CD4-positive, alpha-beta T cell treated with Interleukin-2 at 100 ng/mL for 4 hours (primary cell): ENCODE data around the gene BMERB1.
A peak's percentile ranks its signal among the peaks of the same experiment; 100 is the strongest.
"Not testable (repeated sequence)": the region's sequence is repeated elsewhere in the genome, so short reads cannot be mapped to it uniquely, and the experiment has no call there.

Source experiments
- DNase-seq: peaks from one replicate; pipeline ENCODE4 v3.0.0-alpha.2; 2020; ENCODE audit warnings: low spot score

Gene BMERB1

GRCh38 chr16:15425861-15426260 is 8.5 kb upstream of the BMERB1 start:
- no peak for DNase-seq

DNA sequence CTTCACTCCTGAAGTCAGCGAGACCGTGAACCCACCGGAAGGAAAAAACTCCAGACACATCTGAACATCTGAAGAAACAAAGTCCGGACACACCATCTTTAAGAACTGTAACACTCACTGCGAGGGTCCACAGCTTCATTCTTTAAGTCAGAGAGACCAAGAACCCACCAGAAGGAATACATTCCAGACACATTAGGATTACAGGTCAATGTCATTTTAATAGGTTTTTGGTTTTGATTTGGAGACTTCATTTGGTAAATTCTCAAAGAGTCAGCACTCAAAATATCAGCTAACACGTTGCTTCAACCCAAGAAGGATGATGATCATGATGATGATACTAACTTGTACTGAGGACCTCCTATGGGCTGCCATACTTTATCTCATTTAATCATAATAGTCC is 7.6 kb upstream of the BMERB1 start:
- DNase-seq: no peak

DNA sequence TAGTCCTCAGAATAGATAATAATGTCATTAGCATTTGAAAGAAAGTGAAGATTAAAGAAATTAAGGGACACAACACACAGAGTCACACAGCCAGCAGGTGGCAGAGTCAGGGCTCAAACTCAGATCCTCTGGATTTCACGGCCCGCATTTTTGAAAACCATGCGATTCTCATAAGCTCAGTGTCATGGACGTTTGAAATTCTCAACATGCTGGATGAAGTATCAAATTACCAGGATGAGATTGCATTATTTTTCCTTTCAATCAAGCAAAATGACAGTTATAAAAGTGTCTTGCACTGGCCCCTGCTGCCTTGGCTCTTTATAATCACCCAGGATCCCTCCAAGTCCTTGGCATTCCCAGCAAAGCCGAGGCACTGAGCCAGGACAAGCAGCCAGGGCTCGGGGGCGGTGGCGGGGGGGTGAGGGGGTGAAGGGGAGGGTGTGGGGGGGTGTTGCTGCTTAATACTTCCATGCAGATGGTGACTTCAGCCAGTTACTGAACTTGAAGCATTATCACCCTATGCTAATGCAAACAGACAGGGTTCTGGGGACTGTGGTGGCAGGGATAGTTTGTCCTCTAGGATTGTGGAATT is 6.6 kb upstream of the BMERB1 start:
- DNase-seq: peak; percentile 47

GRCh38 chr16:15430884-15431283 is 3.5 kb upstream of the BMERB1 start:
- not testable (repeated sequence) for DNase-seq

DNA sequence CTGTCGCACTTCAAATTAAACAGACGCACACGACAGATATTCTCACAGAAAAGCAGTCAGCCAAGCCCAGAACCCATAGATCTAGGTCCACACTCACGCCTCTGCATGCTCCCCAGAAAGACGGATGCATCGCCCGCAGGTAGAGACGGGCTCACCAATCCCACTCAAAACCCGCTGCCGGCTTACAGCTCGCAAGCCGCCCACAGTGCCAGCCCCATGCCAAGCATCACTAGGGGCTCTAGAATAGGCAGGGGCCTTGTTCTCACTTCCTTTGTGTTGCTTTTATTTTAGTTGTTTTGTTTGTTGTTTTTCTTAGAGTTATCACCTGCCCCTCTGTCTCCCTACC is 336 bp upstream of the BMERB1 start:
- no peak for DNase-seq

GRCh38 chr16:15435216-15435864 is 952 bp downstream of the BMERB1 start:
- DNase-seq: no peak

GRCh38 chr16:15439102-15439501 is 4.7 kb downstream of the BMERB1 start:
- no peak for DNase-seq

DNA sequence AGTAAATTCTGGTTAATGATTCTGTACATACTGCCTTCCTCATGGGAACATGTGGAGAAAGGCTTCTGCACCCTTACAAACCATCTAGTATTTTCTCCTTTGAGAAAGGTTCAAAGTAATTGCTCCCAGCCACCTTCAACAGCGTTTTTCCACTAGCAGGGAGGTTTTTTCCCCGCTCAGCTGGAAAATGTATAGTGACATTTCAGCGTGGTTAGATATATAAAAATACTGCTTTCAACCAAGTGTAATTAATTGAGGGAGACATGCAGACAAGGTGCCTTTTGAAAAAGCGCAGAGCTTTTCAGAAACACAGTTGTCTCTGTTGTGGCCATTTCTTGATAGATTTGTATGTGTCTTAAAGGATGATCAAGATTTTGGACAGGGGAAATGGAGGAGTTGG is 5.1 kb downstream of the BMERB1 start:
- no peak for DNase-seq

DNA sequence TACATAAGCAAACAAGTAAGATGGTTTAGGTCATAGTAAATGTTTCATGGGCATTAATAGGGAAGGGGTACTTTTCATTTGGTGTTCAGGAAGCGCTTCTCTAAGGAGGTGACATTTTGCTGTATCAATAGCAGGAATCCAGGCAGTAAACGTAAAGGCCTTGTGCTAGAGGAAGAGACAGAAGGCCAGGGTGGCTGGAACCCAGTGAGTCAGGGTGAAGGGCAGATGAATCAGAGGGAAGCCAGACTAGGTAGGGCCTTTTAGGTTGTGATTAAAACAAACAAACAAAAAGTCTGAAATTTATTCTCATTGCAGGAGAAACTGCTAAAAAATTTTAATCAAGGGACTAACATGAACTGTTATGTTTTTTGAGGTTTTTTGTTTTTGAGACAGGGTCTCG is 6.5 kb downstream of the BMERB1 start:
- DNase-seq: no peak

DNA sequence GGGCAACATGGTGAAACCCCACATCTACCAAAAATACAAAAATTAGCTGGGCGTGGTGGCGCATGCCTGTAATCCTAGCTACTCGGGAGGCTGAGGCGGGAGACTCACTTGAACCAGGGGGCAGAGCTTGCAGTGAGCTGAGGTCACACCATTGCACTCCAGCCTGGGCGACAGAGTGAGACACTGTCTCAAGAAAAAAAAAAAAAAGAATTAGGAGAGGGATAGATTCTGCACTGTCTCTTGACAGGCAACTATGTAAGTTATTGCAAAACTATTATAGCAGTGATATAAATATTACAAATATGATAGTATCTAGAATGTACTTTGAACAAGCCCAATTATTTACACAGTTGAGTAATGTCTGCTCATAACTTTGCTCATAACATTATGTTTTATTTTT is 7.8 kb downstream of the BMERB1 start:
- not testable (repeated sequence) for DNase-seq

DNA sequence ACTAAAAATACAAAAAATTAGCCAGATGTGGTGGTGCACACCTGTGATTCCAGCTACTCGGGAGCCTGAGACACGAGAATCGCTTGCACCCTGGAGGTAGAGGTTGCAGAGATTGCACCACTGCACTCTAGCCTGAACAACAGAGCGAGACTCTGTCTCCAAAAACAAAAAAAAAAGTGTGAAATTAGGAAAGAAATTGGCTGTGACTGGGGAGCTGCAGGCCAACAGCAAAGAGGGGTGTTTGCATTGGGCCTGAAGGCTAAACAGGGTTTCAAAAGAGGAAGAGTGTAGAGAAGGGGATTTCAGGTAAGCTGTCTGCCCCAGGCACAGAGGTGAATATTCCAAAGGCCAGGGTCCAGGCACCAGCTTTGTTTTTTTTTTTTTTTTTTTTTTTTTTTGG is 9.4 kb downstream of the BMERB1 start:
- DNase-seq: no peak

DNA sequence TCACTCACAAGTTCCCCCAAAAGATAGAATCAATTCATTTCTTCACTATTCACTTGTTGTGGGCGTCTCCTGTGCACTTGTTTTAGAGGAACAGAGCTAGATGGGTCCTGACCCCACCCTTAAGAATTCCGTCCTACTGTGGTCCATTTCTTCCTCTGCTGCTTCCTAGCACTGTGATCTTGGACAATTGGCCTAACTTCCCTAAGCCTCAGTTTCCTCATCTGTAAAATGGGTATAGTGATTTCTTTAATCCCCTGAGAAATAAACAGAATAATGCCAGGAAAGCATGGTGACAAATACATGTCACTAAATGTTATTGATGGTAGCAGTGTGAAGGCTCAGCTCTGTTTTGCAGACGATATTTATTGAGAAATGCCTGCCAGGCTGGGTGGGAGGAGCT is 9.9 kb downstream of the BMERB1 start:
- DNase-seq: no peak

GRCh38 chr16:15445450-15445849 is 11.1 kb downstream of the BMERB1 start:
- DNase-seq: no peak

DNA sequence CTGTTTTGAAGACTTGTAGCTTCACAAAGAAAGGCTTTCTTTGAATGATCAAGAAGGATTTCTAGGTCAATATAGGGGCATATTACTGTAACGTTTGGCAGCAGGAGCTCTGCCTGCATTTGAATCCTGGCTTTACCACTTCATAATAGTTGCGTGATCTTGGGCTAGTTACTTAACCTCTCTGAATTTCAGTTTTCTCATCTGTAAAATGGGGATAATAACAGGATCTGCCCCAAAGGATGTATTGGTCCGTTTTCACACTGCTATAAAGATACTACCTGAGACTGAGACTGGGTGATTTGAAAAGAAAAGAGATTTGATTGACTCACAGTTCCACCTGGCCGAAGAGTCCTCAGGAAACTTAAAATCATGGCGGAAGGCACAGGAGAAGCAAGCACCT is 12.5 kb downstream of the BMERB1 start:
- no peak for DNase-seq

DNA sequence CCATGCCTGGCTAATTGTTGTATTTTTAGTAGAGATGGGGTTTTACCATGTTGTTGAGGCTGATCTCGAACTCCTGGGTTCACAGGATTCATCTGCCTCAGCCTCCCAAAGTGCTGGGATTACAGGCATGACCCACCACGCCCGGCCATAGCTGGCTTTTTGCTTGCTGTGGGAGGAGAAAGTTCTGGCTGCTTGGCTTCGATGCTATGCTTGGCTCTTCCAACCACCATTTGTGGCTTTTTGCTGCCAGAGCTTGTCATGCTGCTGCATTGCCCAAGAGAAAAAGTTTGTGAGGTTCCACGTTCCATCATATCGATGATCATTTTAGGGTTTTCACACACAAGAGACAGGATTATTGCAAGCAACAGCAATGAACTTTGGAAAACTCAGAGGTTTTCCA is 16.2 kb downstream of the BMERB1 start:
- no peak for DNase-seq

DNA sequence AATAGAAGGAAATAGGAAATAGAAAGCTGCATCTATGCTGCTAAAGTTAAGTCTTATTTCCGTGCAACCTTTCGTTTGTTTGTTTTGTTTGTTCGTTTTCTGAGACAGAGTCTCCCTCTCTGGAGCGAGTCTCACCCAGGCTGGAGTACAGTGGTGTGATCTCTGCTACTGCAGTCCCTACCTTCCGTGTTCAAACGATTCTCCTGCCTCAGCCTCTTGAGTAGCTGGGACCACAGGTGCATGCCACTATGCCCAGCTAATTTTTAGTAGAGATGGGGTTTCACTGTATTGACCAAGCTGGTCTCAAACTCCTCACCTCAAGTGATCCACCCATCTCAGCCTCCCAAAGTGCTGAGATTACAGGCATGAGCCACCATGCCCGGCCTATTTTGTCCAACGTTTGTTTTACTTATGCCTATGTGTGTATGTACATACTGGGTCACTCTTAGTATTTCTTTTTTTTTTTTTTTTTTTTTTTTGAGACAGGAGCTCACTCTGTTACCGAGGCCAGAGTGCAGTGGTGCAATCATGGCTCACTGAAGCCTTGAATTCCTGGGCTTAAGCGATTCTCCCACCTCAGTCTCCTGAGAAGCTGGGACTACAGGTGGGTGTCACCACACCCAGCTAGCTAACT is 16.8 kb downstream of the BMERB1 start:
- DNase-seq: no peak

- no peak for DNase-seq
These were observed 18.0 kb downstream of the BMERB1 start for GRCh38 chr16:15452246-15452855.

DNA sequence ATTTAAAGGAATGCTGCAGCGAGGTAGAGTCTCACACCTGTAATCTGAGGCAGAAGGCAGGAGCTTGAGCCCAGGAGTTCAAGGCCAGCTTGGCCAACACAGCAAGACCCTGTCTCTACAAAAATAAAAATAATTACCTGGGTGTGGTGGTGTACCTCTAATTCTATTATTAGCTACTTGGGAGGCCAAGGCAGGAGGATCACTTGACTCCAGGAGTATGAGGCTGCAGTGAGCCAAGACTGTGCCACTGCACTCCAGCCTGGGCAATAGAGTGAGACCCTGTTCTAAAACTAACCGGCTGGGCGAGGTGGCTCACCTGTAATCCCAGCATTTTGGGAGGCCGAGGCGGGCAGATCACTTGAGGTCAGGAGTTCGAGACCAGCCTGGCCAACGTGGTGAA is 18.9 kb downstream of the BMERB1 start:
- not testable (repeated sequence) for DNase-seq

DNA sequence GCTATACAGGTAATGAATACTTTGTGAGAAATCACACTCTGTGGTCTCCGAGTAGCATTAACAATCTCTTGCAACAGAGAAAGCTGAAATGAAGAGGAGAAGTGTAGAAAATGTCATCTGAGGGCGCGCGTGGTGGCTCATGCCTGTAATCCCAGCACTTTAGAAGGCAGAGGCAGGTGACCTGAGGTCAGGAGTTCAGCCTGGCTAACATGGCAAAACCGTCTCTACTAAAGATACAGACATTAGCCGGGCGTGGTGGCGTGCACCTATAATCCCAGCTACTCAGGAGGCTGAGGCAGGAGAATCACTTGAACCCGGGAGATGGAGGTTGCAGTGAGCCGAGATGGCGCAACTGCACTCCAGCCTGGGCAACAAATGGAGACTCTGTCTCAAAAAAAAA is 20.5 kb downstream of the BMERB1 start:
- DNase-seq: not testable (repeated sequence)

DNA sequence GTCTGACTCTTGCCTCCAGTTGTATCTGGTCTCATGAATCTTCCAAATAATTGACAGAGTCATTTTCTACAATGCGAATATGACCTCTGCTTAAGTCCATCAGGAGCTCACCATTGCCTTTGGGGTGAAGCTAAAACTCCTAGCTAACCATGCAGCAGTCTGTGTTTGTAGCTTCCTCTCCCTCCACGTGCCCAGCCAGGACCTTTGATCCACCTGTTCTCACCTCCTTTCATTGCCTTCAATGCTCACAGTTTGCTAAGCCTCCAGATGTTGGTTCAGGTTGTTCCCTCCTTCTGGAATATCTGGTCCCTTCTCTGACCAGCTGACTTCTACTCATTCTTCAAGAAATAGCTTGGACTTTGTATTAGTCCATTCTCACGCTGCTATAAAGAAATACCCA is 23.0 kb downstream of the BMERB1 start:
- no peak for DNase-seq

- DNase-seq: no peak
These were observed 23.6 kb downstream of the BMERB1 start for GRCh38 chr16:15457958-15458357.

DNA sequence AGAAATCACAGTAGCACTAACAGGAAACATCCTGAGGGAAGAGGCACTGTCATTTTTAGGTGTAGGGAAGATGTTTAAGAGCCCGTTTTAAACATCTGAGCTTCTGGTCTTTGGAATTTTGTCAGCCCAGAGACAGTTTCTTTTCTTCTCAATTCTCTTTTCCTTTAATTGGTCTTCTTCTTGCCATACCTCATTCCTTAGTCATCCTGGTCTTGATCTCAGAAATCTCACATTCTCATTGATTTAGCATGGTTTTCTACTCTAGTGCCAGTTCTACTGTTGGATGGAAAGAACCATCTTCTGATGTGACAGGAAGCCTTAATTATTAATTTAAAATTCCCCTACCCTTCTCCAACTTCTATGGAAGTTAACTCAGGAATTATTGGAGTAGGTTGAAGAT is 25.4 kb downstream of the BMERB1 start:
- no peak for DNase-seq

GRCh38 chr16:15460601-15461000 is 26.2 kb downstream of the BMERB1 start:
- no peak for DNase-seq

GRCh38 chr16:15461376-15461775 is 27.0 kb downstream of the BMERB1 start:
- DNase-seq: no peak
